IPS-11a (cell line): ENCODE results near the gene ADAMTS1.

Experiments used
- H3K4me3 ChIP-seq: one replicate; pipeline ENCODE4 v1.5.1; 2013; ENCODE audit warnings: low read depth, low read length, control low read depth

The ADAMTS1 gene

GRCh38 chr21:26845759-26846035 is 488 bp upstream of the ADAMTS1 start:
- peak overlapping the region; percentile 79 for H3K4me3 ChIP-seq

- peak overlapping the region; percentile 79 for H3K4me3 ChIP-seq
Measured at GRCh38 chr21:26844258-26845065, 747 bp downstream of the ADAMTS1 start.

GRCh38 chr21:26843933-26844257 is 1.3 kb downstream of the ADAMTS1 start:
- H3K4me3 ChIP-seq, result peak overlapping the region; percentile 79

DNA sequence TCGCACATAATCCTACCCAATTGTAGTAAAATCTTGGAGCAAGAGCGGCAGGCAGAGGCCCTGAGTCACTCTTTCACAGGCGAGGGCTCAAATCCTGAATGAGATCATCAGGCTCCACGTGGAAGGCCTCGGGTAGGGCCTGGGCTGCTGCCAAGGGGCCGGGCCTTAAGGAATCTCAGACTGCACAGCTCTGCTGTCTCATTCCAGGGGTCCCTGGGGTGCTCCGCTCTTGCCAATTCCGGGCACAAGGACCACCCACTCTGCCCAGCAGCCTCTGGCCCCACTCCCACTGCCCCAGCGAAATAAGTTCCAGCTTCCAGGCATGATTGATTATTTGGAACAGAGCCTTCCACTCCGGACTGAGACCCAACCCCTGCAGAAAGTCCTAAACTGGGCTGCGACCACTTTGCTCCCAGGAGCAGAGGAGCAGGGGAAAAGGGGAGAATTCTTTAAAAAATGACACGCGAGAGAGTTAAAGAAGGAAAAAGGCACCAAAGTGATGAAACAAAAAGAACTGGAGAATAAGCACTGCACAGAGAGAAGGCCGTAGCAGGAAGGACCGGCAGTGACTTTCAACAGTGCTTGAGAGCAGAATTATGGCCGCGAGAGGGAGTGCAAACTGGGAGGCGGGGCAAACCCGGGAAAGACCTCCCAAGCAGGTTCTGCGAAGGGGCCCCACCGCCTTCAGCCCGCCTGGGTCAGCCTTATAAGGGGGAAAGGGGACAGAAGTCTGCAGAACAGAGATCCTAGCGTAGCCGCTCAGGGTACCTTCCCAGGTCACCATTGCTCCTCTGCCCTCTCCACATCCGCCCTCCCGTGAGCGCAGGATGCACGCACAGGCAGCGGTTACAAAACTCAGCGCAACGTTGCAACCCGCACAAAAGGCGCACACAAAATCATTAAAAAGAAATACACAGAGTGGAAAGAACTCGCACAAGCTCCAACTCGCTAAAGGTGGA is 2.0 kb downstream of the ADAMTS1 start:
- peak overlapping the region; percentile 79 for H3K4me3 ChIP-seq

- no peak overlapping the region for H3K4me3 ChIP-seq
Measured at GRCh38 chr21:26842300-26842699, 2.9 kb downstream of the ADAMTS1 start.

DNA sequence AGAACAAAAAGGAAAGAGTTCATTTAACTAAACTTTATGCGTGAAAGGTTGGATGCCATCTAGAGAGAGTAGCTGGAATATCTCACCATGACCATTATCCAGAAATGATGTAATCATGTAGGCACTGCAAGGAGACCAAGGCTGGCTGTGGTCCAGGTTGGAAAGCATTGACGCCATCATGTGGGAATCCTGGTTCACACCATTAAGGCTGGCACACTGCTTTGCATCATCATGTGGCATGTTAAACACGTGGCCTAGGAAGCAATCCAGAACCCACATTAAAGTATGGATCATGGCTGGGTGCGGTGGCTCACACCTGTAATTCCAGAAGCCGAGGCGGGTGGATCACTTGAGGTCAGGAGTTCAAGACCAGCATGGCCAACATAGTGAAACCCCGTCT is 4.3 kb downstream of the ADAMTS1 start:
- H3K4me3 ChIP-seq, result no peak overlapping the region

DNA sequence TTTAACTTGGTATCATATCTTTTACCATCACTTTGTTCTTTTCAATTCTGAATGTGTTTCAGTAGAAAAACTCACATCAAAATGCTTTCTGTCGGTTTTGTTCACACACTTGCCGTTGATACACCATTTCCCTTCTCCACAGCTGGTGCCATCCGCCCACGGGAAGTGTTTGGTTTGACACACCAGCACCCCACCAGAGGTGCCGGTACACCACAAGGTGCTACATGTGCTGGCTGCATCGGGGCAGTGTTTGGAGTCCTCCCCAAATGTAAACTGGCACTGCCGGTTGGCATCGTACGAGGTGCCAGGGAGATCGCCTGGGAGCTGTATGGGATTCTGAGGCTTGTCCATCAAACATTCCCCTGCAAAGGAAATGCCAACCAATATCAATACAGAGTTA is 5.0 kb downstream of the ADAMTS1 start:
- H3K4me3 ChIP-seq, result no peak overlapping the region

DNA sequence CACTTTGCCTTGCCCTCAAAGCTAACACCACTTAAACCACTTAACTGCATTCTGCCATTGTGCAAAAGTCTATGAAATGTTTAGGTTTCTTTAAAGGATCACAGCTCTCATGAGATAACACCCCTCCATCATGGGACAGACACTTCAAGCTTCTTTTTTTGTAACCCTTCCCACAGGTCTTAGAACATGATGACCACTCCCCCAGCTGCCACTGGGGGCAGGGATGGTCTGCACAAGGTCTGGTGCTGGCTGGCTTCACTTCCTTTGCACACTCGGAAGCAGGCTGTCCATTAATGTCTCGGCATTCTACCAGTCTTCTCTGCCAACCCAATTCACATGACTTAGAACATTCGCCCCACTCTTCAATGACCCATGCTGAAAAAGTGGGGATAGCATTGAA is 7.7 kb downstream of the ADAMTS1 start:
- H3K4me3 ChIP-seq, result no peak overlapping the region

DNA sequence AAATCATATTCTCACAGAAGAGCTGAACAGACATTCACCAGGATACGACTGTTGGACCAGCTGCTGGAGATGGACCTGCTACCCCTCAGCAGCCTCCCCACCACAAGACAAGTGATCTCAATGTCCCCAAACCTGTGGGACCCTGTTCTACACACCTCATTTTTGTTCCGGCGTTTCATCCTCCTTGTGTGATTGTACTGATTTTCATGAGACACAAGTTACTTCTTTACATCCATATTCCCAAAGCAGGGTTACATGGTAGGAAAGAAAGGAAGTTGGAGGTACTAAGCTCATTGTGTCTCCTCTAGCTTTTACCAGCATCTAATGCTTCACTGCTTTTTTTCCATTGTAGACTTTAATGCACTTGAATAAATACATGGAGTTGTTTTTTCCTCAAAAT is 8.7 kb downstream of the ADAMTS1 start:
- no peak overlapping the region for H3K4me3 ChIP-seq

DNA sequence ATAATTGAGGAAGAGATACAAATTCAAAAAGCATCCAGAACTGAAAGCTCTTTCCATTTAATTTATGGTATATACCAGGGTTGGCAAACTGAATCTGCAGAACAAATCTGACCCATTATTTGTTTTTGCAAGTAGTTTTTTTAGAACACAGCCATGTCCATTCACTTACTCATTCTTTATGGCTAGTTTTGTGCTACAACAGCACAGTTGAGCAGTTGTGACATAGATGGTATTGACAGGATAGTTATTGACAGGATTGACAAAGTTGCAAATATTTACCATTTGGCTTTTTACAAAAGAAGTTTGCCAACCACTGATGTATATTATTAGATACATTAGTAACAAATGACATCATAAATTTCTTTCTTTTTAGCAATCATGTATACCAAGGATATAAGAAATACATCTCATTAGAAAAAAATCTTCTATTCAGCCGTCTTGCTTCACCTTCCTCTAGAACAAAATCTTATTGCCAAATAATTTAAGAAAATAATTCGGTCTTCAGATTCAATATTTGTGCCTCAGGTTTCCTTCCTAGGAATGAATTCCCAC is 9.4 kb downstream of the ADAMTS1 start:
- no peak overlapping the region for H3K4me3 ChIP-seq

GRCh38 chr21:26835027-26835713 is 10.0 kb downstream of the ADAMTS1 start:
- no peak overlapping the region for H3K4me3 ChIP-seq

DNA sequence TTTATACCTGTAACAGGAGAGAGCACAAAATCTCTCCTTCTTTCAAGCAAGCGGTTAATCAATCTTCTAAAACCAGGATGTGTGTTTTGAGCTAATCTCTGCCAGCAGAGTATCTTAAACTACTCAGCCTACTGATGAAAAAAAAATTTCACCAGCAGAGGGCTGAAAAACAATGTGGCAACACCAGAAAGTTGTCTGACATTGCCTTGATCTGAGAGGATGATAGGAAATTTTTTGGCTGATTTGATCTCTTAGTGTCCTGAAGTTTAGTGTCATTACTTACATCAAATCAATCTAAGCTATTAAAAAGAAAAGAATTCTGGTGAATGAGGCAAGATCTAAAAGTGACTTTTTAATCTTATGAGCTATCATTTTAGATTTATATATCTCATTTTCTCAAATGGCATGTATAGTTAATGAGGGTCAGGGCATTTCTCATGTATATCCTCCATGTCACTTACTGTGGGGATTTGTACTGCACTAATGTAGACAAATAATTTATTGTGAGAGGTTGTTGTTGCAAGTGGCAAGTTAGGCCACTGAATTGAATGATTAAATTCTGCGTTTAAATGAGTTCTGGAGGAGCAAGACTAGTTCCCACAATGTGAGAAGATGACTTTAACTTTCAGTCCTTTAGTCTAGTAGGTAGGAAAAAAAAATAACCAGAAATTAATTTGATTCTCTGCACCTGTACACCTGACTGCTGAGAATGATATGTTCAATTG is 10.9 kb downstream of the ADAMTS1 start:
- no peak overlapping the region for H3K4me3 ChIP-seq

DNA sequence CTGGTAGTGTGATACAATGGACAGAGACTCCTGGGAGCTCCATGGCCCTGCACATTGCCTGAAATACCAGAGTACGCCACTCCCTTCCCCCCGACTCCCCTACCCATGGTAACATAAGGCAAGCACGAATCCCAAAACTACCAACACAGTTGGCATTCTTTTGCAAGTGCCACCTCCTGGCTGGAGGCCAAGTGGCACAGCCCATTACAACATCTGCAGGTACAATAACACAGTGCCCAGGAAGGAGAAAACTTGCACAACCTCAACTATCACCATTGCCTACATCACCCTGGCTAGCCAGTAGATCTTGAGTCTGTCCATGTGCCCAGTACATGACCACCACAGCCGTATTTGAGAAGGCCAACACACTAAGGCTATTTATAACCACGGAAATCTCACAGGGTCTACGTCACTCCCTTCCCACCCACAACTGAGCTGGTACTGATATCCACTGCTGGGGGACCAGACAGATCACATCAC is 11.7 kb downstream of the ADAMTS1 start:
- no peak overlapping the region for H3K4me3 ChIP-seq

DNA sequence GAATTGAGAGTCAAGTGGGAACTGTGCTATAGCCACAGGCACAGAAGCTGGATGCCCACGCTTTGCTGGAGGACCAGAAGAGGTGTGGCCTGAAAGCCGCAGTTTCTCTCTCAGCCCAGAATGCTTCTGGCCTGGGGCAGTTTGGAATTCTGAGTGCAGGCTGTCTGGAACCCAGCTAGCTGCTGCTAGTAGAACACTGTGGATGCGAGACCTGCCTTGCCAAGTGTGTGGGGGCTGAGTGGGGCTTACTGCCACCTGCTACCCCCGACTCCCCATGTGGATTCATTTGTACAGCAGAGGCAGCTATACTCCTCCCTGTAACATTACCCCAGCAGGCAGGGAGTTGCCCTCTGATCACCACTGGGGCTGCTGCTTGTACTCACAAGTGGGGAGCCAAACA is 12.2 kb downstream of the ADAMTS1 start:
- no peak overlapping the region for H3K4me3 ChIP-seq

- H3K4me3 ChIP-seq, result no peak overlapping the region
Measured at GRCh38 chr21:26832546-26832945, 12.7 kb downstream of the ADAMTS1 start.

GRCh38 chr21:26826801-26827200 is 18.4 kb downstream of the ADAMTS1 start:
- H3K4me3 ChIP-seq, result no peak overlapping the region

DNA sequence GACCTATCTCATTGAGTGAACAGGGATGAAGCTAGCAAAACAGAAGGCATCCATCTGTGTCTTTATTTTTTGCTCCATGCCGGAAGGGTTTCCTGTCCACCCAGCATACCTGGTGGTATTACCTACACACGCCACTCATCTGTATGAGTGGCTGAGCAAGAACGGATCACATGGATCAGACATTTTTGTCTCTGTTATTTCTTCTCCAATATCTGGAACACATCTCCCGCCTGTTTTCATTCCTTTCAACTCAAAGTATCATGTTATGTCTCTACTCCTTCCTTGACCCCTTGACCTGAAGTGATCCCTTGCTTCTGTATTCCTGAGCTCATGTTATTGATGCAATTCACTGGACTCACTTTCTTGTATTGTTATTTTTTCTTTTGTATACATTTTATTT is 24.7 kb downstream of the ADAMTS1 start:
- no peak overlapping the region for H3K4me3 ChIP-seq

GRCh38 chr21:26819740-26820324 is 25.4 kb downstream of the ADAMTS1 start:
- no peak overlapping the region for H3K4me3 ChIP-seq

DNA sequence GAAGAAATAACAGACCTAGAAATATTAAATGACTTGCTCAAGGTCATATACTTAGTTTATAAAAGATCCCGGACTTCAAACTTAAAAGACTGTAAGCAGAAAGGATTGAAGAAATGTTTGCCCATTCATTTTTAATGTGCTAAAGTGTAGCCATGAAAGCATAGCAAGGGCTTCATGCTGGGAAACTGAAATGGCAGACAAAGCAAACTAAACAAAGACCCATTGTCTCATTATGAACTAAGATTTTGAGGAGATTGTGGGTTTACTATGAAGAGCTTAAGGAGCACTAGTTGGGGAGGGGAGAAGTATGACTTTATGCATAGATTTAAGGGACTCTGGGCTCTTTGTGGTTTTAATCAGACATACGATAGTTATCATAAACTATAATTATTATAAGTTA is 26.3 kb downstream of the ADAMTS1 start:
- H3K4me3 ChIP-seq, result no peak overlapping the region

GRCh38 chr21:26815197-26815596 is 30.0 kb downstream of the ADAMTS1 start:
- no peak overlapping the region for H3K4me3 ChIP-seq
